Adrenal gland (tissue), 19 donors: ENCODE results near the gene DHX30. TPM values are rescaled to one million over a fixed set of nuclear protein-coding genes. Genes with fewer than 3 reads are reported as not detected.
"Not testable (repeated sequence)": the region's sequence is repeated elsewhere in the genome, so short reads cannot be mapped to it uniquely, and the experiment has no call there.

Experiments used
- DNase-seq, 7 donors: peaks; one replicate each; pipeline ENCODE4 v3.0.0-alpha.2; 2019 to 2020
- H3K27ac ChIP-seq, 5 donors: fragments of 200-600 bp; sonication (generic) in 4 of 5; 1 replicate in 3 of 5; 2 replicates in 2 of 5; pipeline versions ENCODE4 v1.5.1 to v1.8.0; 2016 to 2020; ENCODE audit warnings: mild to moderate bottlenecking in 1 of 5
- H3K27me3 ChIP-seq: fragments of 200-600 bp; 2 replicates; pipeline ENCODE4 v1.8.0; 2021
- H3K36me3 ChIP-seq, 2 donors: fragments of 200-600 bp; replicated peaks in 1 of 2; 1 replicate in 1 of 2; 2 replicates in 1 of 2; pipeline versions ENCODE4 v1.5.1 to v1.8.0; 2018 to 2022
- H3K4me1 ChIP-seq, 2 donors: fragments of 200-600 bp; replicated peaks in 1 of 2; 1 replicate in 1 of 2; 2 replicates in 1 of 2; pipeline versions ENCODE4 v1.5.1 to v1.8.0; 2018 to 2021
- H3K4me3 ChIP-seq, 4 donors: fragments of 200-600 bp; sonication (generic) in 3 of 4; one replicate each; pipeline ENCODE4 v1.5.1; 2016 to 2018
- H3K9me3 ChIP-seq, 3 donors: fragments of 200-600 bp; sonication (generic) in 1 of 3; replicated peaks in 1 of 3; 1 replicate in 2 of 3; 2 replicates in 1 of 3; pipeline versions ENCODE4 v1.5.1 to v1.8.0; 2016 to 2021
- CTCF ChIP-seq, 6 experiments: fragments of 450-650 bp in 4 of 6; fragments of 200-600 bp in 2 of 6; sonication (generic) in 1 of 6; IDR thresholded peaks; 1 replicate in 5 of 6; 2 replicates in 1 of 6; pipeline versions ENCODE4 v1.5.1 to v1.8.0; 2016 to 2021; ENCODE audit warnings: antibody characterized with exemption in 6 of 6, mild to moderate bottlenecking in 2 of 6, moderate library complexity in 1 of 6
- POLR2A ChIP-seq, 2 donors: fragments of 450-650 bp; IDR thresholded peaks; one replicate each; pipeline ENCODE4 v1.6.1; 2017; ENCODE audit warnings: antibody characterized with exemption in 2 of 2, mild to moderate bottlenecking in 2 of 2, moderate library complexity in 1 of 2
- WGBS, 4 donors: extraction: QIAGEN DNeasy Blood & Tissue Kit in 2 of 4; methylation state at CpG; one replicate each; pipeline versions ENCODE4 v1.1.5 to v1.1.7; 2013 to 2017; 5-methylcytosine and 5-hydroxymethylcytosine counted together
- intact Hi-C, 2 donors: fragments of 100-400 bp; cut with DNase I; formaldehyde crosslinking; loops; one replicate each; pipeline versions ENCODE4 v1.14.1 to v1.15.0; 2022 to 2023
- long read RNA-seq, 10 donors: library from polyadenylated mRNA in 3 of 10; unstranded in 2 of 10; stranded (forward) in 1 of 10; transcript quantifications; one replicate each; pipeline ENCODE4 v2.0.0 and lab custom pipeline, GENCODE V29; 2021 to 2026
- polyA plus RNA-seq, 3 donors: library from polyadenylated mRNA; stranded (reverse); fragments of 200-250 nt in 2 of 3; fragments of 350-450 nt in 1 of 3; fragmentation: Illumina TruSeq in 1 of 3; extraction: RNeasy Lipid Tissue Mini Kit (QIAGEN cat#74804) in 1 of 3; gene quantifications; one replicate each; pipeline ENCODE4 v1.2.3, GENCODE V29; 2013 to 2014
- total RNA-seq, 9 donors: library from RNA; depleted of rRNA in 4 of 9; stranded (reverse); fragments of >200 nt in 4 of 9; fragments of 120-200 nt in 1 of 9; fragmentation: NEBNext Ultra II Directional in 1 of 9; extraction: Animal tissue kit (Norgen Biotek cat#: 25700) in 1 of 9; gene quantifications; one replicate each; pipeline versions ENCODE4 v1.1.0 to v1.2.4, GENCODE V29; 2013 to 2023
- donor health status: healthy with polysubstance abuse.
- donor health status: Bipolar disorder and iron deficiency.
- donor health status: DM: yes; HTN: yes; CAD: no.
- donor health status: DM: no; HTN: no; CAD: no.
- donor health status: DM: no; HTN: no; CAD: no.
- donor health status: DM: yes; HTN: yes; CAD: no.

The DHX30 gene
- total RNA-seq = 10 to 100 TPM; 53.8 to 79.9 (median 63.9) TPM
- 10 to 100 TPM; 35.5 to 63.9 (median 60.5) TPM for polyA plus RNA-seq
- long read RNA-seq, donor 1, full-length matches to known transcripts = 28 of 28 reads
- long read RNA-seq, donor 1, partial matches to known transcripts = 0 of 28 reads
- long read RNA-seq, donor 1, other reads (novel, unspliced or antisense) = 0 of 28 reads
- long read RNA-seq, donor 2, full-length matches to known transcripts = 8 of 14 reads
- long read RNA-seq, donor 2, partial matches to known transcripts = 6 of 14 reads
- long read RNA-seq, donor 2, other reads (novel, unspliced or antisense) = 0 of 14 reads
- long read RNA-seq, donor 3, transcript DHX30-211 (4 exons, 1,464 nt) = major isoform, 11 of 25 reads
- long read RNA-seq, donor 3, partial matches to known transcripts = 10 of 25 reads
- long read RNA-seq, donor 3, other reads (novel, unspliced or antisense) = 0 of 25 reads
- long read RNA-seq, donor 4, full-length matches to known transcripts = 25 of 36 reads
- long read RNA-seq, donor 4, partial matches to known transcripts = 3 of 36 reads
- long read RNA-seq, donor 4, other reads (novel, unspliced or antisense) = 8 of 36 reads
- long read RNA-seq, donor 5, full-length matches to known transcripts = 112 of 186 reads
- long read RNA-seq, donor 5, partial matches to known transcripts = 37 of 186 reads
- long read RNA-seq, donor 5, other reads (novel, unspliced or antisense) = 37 of 186 reads
- long read RNA-seq, donor 6, transcript DHX30-211 (4 exons, 1,464 nt) = major isoform, 5 of 22 reads
- long read RNA-seq, donor 6, partial matches to known transcripts = 7 of 22 reads
- long read RNA-seq, donor 6, other reads (novel, unspliced or antisense) = 5 of 22 reads
- long read RNA-seq, donor 7, full-length matches to known transcripts = 18 of 18 reads
- long read RNA-seq, donor 7, partial matches to known transcripts = 0 of 18 reads
- long read RNA-seq, donor 7, other reads (novel, unspliced or antisense) = 0 of 18 reads
- long read RNA-seq, donor 8, transcript DHX30-207 (19 exons, 3,748 nt) = minor isoform, 9 of 41 reads
- long read RNA-seq, donor 8, transcript DHX30-211 (4 exons, 1,464 nt) = major isoform, 27 of 41 reads
- long read RNA-seq, donor 8, partial matches to known transcripts = 5 of 41 reads
- long read RNA-seq, donor 8, other reads (novel, unspliced or antisense) = 0 of 41 reads
- long read RNA-seq, donor 9, full-length matches to known transcripts = 14 of 20 reads
- long read RNA-seq, donor 9, partial matches to known transcripts = 6 of 20 reads
- long read RNA-seq, donor 9, other reads (novel, unspliced or antisense) = 0 of 20 reads
- long read RNA-seq, donor 10, transcript DHX30-207 (19 exons, 3,748 nt) = major isoform, 5 of 8 reads
- long read RNA-seq, donor 10, partial matches to known transcripts = 0 of 8 reads
- long read RNA-seq, donor 10, other reads (novel, unspliced or antisense) = 0 of 8 reads

GRCh38 chr3:47802734-47803479 is at the start of gene DHX30:
DHX30 (plus strand) TSS chr3:47803138; CDS start chr3:47810684, 7,546 bp downstream.
- peaks cover 12 to 26% of the 10 kb centered on the region in 2 donors for H3K4me1 ChIP-seq
- peak within 1 kb of the TSS; percentile 48 to 100 (median 75) for H3K4me3 ChIP-seq
- TF ChIP-seq POLR2A (IDR thresholded peaks at IDR 0.05) (peak; percentile 42 to 81), CTCF (IDR thresholded peaks at IDR 0.05) (no peak)
- 0 to 4% (median 1%) methylated on average over 16 to 90 of the region's 90 CpGs for WGBS, 4 donors
- peak within 1 kb of the TSS; percentile 82 to 99 (median 98) for H3K27ac ChIP-seq
- intact Hi-C loops = no loop called here
- DNase-seq = peak; percentile 85 to 93 (median 90)
- H3K36me3 ChIP-seq = peaks cover 0 to 22% of the 10 kb centered on the region in 2 donors
- no peaks in the 10 kb centered on the region for H3K9me3 ChIP-seq
- no peaks in the 10 kb centered on the region for H3K27me3 ChIP-seq

GRCh38 chr3:47758261-47759025 is 44.5 kb upstream of the DHX30 start:
- Histone ChIP-seq H3K36me3 (no peaks in the 10 kb centered on the region), H3K27me3 (no peaks in the 10 kb centered on the region), H3K4me1 (no peaks in the 10 kb centered on the region), H3K27ac (no peak overlapping the region), H3K4me3 (no peak overlapping the region), H3K9me3 (no peaks in the 10 kb centered on the region)
- intact Hi-C loops = no loop called here
- DNase-seq = peak in 1 of 7 donors; percentile 20
- 84 to 89% (median 87%) methylated on average over 14 of the region's 14 CpGs for WGBS, 4 donors
- TF ChIP-seq CTCF (IDR thresholded peaks at IDR 0.05) = no peak
- no peak for TF ChIP-seq POLR2A (IDR thresholded peaks at IDR 0.05)

GRCh38 chr3:47760207-47760606 is 42.7 kb upstream of the DHX30 start:
- intact Hi-C loops, H3K4me1 ChIP-seq, H3K27ac ChIP-seq, H3K27me3 ChIP-seq, H3K36me3 ChIP-seq, H3K9me3 ChIP-seq, H3K4me3 ChIP-seq: not testable (repeated sequence)
- 84 to 96% (median 87%) methylated on average over 4 of the region's 4 CpGs for WGBS, 4 donors
- peak in 1 of 7 donors; percentile 24 for DNase-seq
